Common myeloid progenitor, CD34-positive (primary cell): ENCODE data around the gene MRPL58.
"Not testable (repeated sequence)": the region's sequence is repeated elsewhere in the genome, so short reads cannot be mapped to it uniquely, and the experiment has no call there.

ENCODE experiments used
- CTCF ChIA-PET: fragments of 350-600 bp; sonication (Branson Sonifier 250); formaldehyde crosslinking; loops from one replicate; lab custom pipeline; 2021; ENCODE audit warnings: antibody characterized with exemption; lab: Charles Lee
- POLR2A ChIA-PET: fragments of 350-600 bp; sonication (Branson Sonifier 250); formaldehyde crosslinking; loops from one replicate; lab custom pipeline; 2021; ENCODE audit warnings: antibody characterized with exemption; lab: Charles Lee
- DNase-seq, 3 donors: peaks; one replicate each; pipeline versions ENCODE4 v3.0.0 to v3.0.0-alpha.2; 2013
- H3K27ac ChIP-seq, 2 experiments: 1 replicate in 1 of 2; 2 replicates in 1 of 2; pipeline ENCODE4 v1.7.0; 2013; ENCODE audit warnings: inconsistent platforms in 2 of 2, low read length in 2 of 2, mild to moderate bottlenecking in 2 of 2, low read depth in 1 of 2, moderate library complexity in 1 of 2; ENCODE audit not compliant: severe bottlenecking in 2 of 2, insufficient read depth in 1 of 2, poor library complexity in 1 of 2
- H3K27me3 ChIP-seq, 5 experiments: replicated peaks in 2 of 5; 1 replicate in 3 of 5; 2 replicates in 2 of 5; pipeline versions ENCODE4 v1.6.1 to v1.7.0; 2013; ENCODE audit warnings: low read length in 4 of 5, mild to moderate bottlenecking in 2 of 5, moderate library complexity in 2 of 5, inconsistent platforms in 1 of 5; ENCODE audit not compliant: insufficient read depth in 5 of 5, control insufficient read depth in 4 of 5
- H3K36me3 ChIP-seq, 4 experiments: 1 replicate in 2 of 4; 2 replicates in 2 of 4; pipeline versions ENCODE4 v1.6.1 to v1.7.0; 2013; ENCODE audit warnings: low read length in 3 of 4, control low read depth in 1 of 4, mild to moderate bottlenecking in 1 of 4; ENCODE audit not compliant: control insufficient read depth in 4 of 4, insufficient read depth in 4 of 4
- H3K4me1 ChIP-seq, 4 experiments: 1 replicate in 3 of 4; 2 replicates in 1 of 4; pipeline versions ENCODE4 v1.6.1 to v1.7.1; 2013; ENCODE audit warnings: low read length in 3 of 4, mild to moderate bottlenecking in 3 of 4, control low read depth in 1 of 4, inconsistent platforms in 1 of 4, moderate library complexity in 1 of 4; ENCODE audit not compliant: control insufficient read depth in 4 of 4, insufficient read depth in 4 of 4; ENCODE audit errors: control extremely low read depth in 1 of 4
- H3K4me3 ChIP-seq, 7 experiments: 1 replicate in 4 of 7; 2 replicates in 3 of 7; pipeline versions ENCODE4 v1.5.1 to v1.7.0; 2013; ENCODE audit warnings: mild to moderate bottlenecking in 7 of 7, low read length in 6 of 7, moderate library complexity in 6 of 7, inconsistent platforms in 2 of 7, low read depth in 2 of 7, control low read depth in 1 of 7; ENCODE audit not compliant: insufficient read depth in 4 of 7, control insufficient read depth in 1 of 7; ENCODE audit errors: extremely low read depth in 1 of 7
- H3K9me3 ChIP-seq, 5 experiments: 1 replicate in 4 of 5; 2 replicates in 1 of 5; pipeline versions ENCODE4 v1.6.1 to v1.7.1; 2013; ENCODE audit warnings: low read length in 4 of 5, mild to moderate bottlenecking in 2 of 5, inconsistent platforms in 1 of 5, low read depth in 1 of 5, moderate library complexity in 1 of 5; ENCODE audit not compliant: control insufficient read depth in 4 of 5, insufficient read depth in 2 of 5; ENCODE audit errors: control extremely low read depth in 1 of 5
- WGBS: methylation state at CpG from one replicate; pipeline ENCODE4 v1.1.5; 2013; ENCODE audit not compliant: insufficient coverage; 5-methylcytosine and 5-hydroxymethylcytosine counted together

Gene MRPL58

DNA sequence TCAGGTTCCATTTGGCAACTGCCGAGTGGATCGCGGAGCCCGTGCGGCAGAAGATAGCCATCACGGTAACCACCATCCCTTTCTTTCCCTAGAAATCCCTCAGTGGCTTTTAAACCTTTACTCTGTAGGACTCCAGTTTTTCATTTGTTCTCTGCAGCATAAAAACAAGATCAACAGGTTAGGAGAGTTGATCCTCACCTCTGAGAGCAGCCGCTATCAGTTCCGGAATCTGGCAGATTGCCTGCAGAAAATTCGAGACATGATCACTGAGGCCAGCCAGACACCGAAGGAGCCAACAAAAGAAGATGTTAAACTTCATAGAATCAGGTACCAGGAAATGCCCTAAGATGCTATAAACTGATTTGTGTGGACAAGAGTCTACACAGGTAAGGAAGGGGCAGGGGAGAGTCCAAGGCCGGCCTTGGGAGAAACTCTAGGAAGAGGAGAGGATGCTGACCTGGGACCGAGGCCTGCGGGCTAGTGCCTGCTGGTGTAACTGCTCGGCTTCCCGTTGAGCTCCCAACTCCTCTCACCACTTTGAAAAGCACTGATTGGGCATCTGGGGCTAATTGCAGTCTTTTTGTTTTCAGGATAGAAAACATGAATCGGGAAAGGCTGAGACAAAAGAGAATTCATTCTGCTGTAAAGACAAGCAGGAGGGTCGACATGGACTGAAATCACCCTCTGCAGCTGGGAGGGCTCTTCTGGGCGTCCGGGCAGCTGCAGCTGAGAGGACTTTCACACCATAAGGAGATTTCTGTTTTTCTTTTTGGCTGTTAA is 8.1 kb downstream of the MRPL58 start:
- ChIA-PET CTCF (interaction anchor here (1.3 to 2.5 kb wide), 2 partner anchors 15 to 59 kb away, joined by 4 to 8 read pairs; no protein-coding TSS in a partner anchor), POLR2A (no interaction called here)
- Histone ChIP-seq H3K9me3 (no peaks in the 10 kb centered on the region), H3K4me3 (no peak overlapping the region), H3K4me1 (no peaks in the 10 kb centered on the region), H3K36me3 (peaks cover 4 to 46% (median 23%) of the 10 kb centered on the region in 4 experiments), H3K27ac (no peak overlapping the region), H3K27me3 (no peaks in the 10 kb centered on the region)
- 96% methylated on average over 11 of the region's 19 CpGs for WGBS
- DNase-seq = no peak

DNA sequence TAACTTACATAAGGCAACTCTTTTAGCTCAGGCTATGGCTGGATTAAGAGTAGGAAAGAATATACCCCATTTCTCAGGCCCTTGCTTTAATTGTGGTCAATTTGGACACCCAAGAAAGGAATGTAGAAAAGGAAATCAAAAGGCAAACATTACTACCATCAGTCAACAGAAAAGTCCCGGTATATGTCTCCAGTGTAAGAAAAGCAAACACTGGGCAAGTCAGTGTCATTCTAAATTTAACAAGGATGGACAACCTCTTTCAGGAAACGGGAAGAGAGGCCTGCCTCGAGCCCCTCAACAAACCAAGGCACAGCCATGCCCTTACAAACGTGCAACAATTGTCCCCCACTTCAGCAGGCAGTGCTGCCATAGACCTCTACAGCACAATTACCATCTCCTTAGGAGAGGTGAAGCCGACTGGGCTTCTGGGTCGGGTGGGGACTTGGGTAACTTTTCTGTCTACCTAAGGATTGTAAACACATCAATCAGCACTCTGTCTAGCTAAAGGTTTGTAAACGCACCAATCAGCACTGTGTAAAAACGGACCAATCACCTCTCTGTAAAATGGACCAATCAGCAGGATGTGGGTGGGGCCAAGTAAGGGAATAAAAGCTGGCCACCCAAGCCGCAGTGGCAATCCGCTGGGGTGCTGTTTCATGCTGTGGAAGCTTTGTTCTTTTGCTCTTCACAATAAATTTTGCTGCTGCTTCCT is 12.4 kb downstream of the MRPL58 start:
- no peaks in the 10 kb centered on the region for H3K27me3 ChIP-seq
- peaks cover 0 to 4% (median 0%) of the 10 kb centered on the region in 5 experiments for H3K9me3 ChIP-seq
- no peaks in the 10 kb centered on the region for H3K4me1 ChIP-seq
- H3K36me3 ChIP-seq = peaks cover 3 to 27% (median 16%) of the 10 kb centered on the region in 4 experiments
- no peak overlapping the region for H3K4me3 ChIP-seq
- WGBS = 94% methylated on average over 6 of the region's 10 CpGs
- H3K27ac ChIP-seq = no peak overlapping the region
- POLR2A ChIA-PET = interaction anchor here (0.6 to 0.7 kb wide), 2 partner anchors 11 to 46 kb away, joined by 3 to 5 read pairs; no protein-coding TSS in a partner anchor
- DNase-seq = peak in 1 of 3 donors; percentile 26
- CTCF ChIA-PET = interaction anchor here (0.8 to 3.5 kb wide), 5 partner anchors 9 to 63 kb away, joined by 3 to 23 read pairs (median 4); partner anchors contain the start of gene MRPL58

DNA sequence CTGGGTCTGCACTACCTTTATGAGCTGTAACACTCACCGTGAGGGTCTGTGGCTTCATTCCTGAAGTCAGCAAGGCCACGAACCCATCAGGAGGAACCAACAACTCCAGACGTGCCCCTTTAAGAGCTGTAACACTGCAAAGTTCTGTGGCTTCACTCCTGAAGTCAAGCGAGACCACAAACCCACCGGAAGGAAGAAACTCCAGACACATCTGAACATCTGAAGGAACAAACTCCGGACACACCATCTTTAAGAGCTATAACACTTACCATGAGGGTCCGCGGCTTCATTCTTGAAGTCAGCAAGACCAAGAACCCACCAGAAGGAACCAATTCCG is 12.9 kb downstream of the MRPL58 start:
- H3K27ac ChIP-seq, H3K4me3 ChIP-seq, H3K9me3 ChIP-seq, DNase-seq, H3K27me3 ChIP-seq, H3K4me1 ChIP-seq: not testable (repeated sequence)
- 83% methylated on average over 8 of the region's 9 CpGs for WGBS
- POLR2A ChIA-PET = interaction anchor here (0.7 kb wide), 1 partner anchor 11 kb away, joined by 5 read pairs; no protein-coding TSS in a partner anchor
- H3K36me3 ChIP-seq = peaks cover 0 to 23% (median 13%) of the 10 kb centered on the region in 4 experiments
- CTCF ChIA-PET = interaction anchor here (1.0 to 3.5 kb wide), 4 partner anchors 9 to 64 kb away, joined by 3 to 23 read pairs (median 8); partner anchors contain the start of gene MRPL58

DNA sequence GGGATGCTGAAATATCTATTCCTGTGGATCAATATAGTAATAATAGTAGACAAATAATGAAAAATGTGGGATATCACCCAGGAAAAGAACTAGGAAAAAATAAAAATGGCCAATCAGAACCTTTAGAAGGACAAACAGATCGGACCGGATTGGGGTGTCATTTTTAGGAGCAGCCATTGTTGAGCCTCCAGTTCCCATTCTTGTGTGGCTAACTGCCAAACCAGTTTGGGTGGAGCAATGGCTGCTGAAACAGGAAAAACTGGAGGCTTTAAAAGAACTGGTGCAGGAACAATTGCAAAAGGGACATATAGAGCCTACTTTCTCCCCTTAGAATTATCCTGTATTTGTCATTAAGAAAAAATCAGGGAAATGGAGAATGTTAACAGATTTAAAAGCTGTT is 14.2 kb downstream of the MRPL58 start:
- DNase-seq, POLR2A ChIA-PET, H3K4me3 ChIP-seq, H3K4me1 ChIP-seq, H3K27me3 ChIP-seq, H3K27ac ChIP-seq, CTCF ChIA-PET: not testable (repeated sequence)
- Histone ChIP-seq H3K9me3 (peaks cover 0 to 16% (median 4%) of the 10 kb centered on the region in 5 experiments), H3K36me3 (peaks cover 0 to 10% (median 3%) of the 10 kb centered on the region in 4 experiments)
- WGBS = 77% methylated on average over 2 of the region's 2 CpGs

DNA sequence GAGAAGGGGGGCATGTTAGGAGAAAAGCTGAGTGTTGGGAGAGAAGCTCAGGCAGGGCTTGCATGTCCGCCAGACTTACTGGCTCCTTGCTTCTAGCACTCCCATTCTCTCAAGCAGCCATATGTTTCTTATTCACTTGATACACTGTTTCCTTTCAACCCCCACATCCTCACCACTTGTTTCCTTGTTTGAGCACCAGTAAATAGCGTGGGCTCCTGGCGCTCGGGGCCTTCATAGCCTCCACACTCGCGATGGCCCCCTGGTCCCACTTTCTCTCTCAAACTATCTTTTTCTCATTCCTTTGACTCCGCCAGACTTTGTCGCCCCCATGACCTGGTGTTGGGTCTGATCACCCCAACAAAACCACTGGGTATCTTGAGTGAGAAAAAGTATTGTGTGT is 17.7 kb downstream of the MRPL58 start:
- POLR2A ChIA-PET = no interaction called here

DNA sequence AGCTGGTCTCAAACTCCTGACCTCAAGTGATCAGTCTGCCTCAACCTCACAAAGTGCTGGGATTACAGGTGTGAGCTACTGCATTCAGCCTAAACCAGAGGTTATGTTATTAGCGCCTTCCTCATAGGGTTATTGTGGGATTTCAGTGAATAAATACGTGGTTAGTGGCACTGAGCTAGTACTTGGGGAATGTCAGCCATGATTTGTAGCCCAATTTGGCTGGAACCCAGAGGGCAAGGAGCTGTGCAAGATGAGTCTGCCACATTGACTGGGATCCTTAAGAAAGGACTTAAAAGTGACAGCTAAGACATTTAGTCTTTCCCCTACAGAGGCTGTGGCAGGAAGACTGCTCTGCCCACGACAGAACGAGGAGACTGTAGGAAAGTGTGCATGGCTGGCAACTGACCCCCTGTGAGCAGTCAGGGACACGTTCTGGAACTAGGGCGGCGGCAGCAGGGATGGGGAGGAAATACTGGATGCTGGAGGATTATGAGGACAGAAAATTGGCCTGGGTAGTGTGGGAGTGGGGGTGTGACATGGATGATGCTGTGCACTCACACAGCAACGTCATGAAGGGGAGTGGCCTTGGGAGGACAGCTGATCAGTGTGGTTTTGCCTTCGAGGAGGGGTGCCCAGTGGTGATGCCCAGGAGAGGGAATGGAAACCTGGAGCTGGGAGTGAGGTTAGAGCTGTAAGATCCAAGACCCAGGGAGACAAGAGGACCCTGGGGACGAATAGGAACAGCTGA is 19.7 kb downstream of the MRPL58 start:
- peak; percentile 72 to 86 (median 79) for DNase-seq
- Histone ChIP-seq H3K27ac (no peak overlapping the region), H3K27me3 (no peaks in the 10 kb centered on the region), H3K36me3 (peaks cover 0 to 3% (median 0%) of the 10 kb centered on the region in 4 experiments), H3K4me1 (peaks cover 4 to 43% (median 36%) of the 10 kb centered on the region in 4 experiments), H3K9me3 (peaks cover 0 to 16% (median 4%) of the 10 kb centered on the region in 5 experiments), H3K4me3 (peak overlapping the region; percentile 10 to 95 (median 32))
- 5% methylated on average over 10 of the region's 10 CpGs for WGBS
- ChIA-PET CTCF (interaction anchor here (0.9 to 2.0 kb wide), 8 partner anchors 10 to 73 kb away, joined by 3 to 16 read pairs (median 4); partner anchors contain the start of genes CDR2L and MRPL58), POLR2A (interaction anchor here (0.6 to 1.4 kb wide), 3 partner anchors 19 to 151 kb away, joined by 3 to 5 read pairs (median 4); partner anchors contain the start of genes MRPL58 and SUMO2)

More for the DNA sequence above, 17.7 kb downstream of the MRPL58 start:
- peaks cover 0 to 2% (median 0%) of the 10 kb centered on the region in 4 experiments for H3K36me3 ChIP-seq
- H3K27ac ChIP-seq = no peak overlapping the region
- DNase-seq = no peak
- H3K27me3 ChIP-seq = no peaks in the 10 kb centered on the region
- peaks cover 4 to 29% (median 26%) of the 10 kb centered on the region in 4 experiments for H3K4me1 ChIP-seq
- WGBS = 100% methylated on average over 2 of the region's 8 CpGs
- H3K9me3 ChIP-seq = peaks cover 0 to 16% (median 4%) of the 10 kb centered on the region in 5 experiments
- CTCF ChIA-PET = no interaction called here
- H3K4me3 ChIP-seq = no peak overlapping the region
